ENCODE results near the gene DYNC2I2.

The DYNC2I2 gene

DNA sequence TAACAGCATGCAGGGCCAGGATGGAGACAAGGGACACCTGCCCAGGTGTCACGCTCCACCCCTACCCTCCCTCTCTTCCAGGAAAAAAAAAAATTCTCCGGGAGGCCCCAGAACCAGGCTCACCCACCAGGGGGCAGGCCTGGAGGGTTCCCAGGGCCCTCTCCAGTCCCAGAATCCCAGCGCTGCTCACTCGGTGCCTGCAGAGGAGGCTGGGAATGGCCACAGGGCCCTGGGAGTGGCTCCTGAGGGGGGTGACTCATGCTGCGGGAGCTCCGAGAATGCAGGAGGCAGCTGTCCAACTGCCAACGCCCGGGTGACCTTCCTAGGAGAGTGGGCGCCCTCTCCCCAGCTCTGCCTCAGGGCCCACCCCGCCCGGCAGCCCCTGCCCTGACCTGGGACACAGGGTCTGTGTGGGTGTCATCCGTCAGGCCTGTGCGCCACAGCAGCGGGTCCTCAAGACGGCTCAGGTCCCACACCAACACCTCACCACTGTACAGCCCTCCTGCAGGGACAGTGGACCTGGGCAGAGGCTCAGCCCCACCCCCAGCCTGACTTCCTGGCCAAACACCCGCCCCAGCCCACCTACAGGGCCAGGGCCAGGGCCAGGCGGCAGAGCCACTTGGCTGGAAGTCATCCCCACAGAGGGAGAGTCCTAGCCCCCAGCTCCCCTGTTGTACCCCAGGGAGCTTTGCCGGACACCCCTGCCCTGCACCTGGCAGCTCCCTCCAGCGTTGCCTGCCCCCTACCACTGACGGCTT lies 21.2 kb downstream of the DYNC2I2 start:
- TF ChIP-seq POLR2A (IDR thresholded peaks at IDR 0.05; ENCODE audit: low read depth, low read length), result no peak
- FAIRE-seq, result peak; percentile 23
- peak; percentile 98 for DNase-seq (ENCODE audit: insufficient read length, low spot score)

GRCh38 chr9:128634651-128635262 lies 21.9 kb downstream of the DYNC2I2 start:
- no peak for TF ChIP-seq POLR2A (IDR thresholded peaks at IDR 0.05; ENCODE audit: low read depth, low read length)
- DNase-seq (ENCODE audit: insufficient read length, low spot score) (no peak), FAIRE-seq (no peak)

DNA sequence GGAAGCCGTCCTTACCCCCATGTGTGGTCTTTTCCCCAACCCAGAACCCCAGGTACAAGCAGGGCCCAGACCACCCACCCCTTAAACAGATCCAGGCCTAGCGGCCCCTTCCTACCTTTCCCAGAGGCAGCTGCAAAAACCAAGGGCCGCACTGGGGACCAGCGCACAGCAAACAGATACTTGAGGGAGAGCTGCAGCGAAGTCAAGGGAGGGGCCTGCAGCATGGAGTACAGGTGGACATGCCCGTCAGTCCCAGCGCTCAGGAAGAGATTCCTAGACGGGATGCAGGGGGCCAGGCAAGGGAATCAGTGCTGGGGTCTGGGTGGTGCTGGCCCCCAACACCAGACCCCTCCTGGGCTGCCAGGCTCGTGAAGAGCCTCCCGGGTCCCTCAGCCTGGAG lies 22.5 kb downstream of the DYNC2I2 start:
- no peak for DNase-seq (ENCODE audit: insufficient read length, low spot score)

DNA sequence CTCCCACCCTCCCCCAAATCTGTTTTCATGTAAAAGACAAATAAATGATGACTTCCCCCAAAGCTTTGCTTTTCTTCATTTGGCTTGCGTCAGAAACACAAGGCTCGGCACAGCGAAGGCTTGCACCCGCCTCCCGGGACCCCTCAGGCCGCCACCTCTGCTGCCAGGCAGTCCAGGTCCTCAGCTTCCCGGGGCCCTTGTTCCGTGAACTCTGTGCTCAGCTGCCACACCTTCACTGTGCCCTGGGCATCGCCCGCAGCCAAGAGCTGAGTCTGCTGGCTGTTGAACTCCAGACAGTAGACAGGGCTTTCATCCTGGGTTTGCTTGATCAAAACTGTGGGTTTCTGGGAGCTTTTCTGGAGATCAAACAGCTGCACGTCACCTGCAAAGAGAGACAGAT lies 23.0 kb downstream of the DYNC2I2 start:
- FAIRE-seq, result no peak
- DNase-seq (ENCODE audit: insufficient read length, low spot score), result no peak
- TF ChIP-seq POLR2A (IDR thresholded peaks at IDR 0.05; ENCODE audit: low read depth, low read length), result no peak

More for the DNA sequence above, 22.5 kb downstream of the DYNC2I2 start:
- FAIRE-seq, result no peak
- TF ChIP-seq POLR2A (IDR thresholded peaks at IDR 0.05; ENCODE audit: low read depth, low read length), result no peak

DNA sequence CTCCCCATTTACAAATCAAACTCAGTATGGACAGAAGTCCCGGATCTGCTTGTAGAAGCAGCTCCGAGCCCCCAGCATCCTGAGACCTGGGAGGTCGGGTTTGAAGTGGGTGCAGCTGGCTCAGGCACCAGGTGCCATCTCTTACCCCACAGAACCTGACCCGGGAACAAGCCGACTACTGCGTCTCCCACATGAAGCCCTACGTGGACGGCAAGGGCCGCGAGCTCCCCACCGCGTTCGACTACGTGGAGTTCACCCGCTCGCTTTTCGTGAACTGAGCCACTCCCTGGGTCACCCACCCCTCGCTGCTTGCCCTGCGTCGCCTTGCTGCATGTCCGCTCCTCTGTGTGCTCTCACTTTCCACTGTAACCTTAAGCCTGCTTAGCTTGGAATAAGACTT lies 23.6 kb downstream of the DYNC2I2 start:
- no peak for DNase-seq (ENCODE audit: insufficient read length, low spot score)
- TF ChIP-seq POLR2A (IDR thresholded peaks at IDR 0.05; ENCODE audit: low read depth, low read length), result no peak
- FAIRE-seq, result no peak

GRCh38 chr9:128632486-128632885 lies 24.2 kb downstream of the DYNC2I2 start:
- TF ChIP-seq POLR2A (IDR thresholded peaks at IDR 0.05; ENCODE audit: low read depth, low read length), result no peak
- no peak for DNase-seq (ENCODE audit: insufficient read length, low spot score)
- no peak for FAIRE-seq

DNA sequence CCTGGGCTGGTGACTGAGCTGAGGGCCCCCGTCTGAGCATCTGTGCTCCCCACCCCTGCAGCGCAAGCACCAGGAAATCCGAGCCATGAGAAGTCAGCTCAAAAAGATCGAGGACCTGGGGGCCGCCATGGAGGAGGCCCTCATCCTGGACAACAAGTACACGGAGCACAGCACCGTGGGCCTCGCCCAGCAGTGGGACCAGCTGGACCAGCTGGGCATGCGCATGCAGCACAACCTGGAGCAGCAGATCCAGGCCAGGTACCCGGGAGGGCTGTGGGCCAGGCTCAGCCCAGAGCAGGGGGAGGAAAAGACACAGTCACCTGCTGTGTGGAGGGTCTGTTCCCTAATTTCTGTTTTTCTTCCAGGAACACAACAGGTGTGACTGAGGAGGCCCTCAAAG lies 24.6 kb downstream of the DYNC2I2 start:
- no peak for DNase-seq (ENCODE audit: insufficient read length, low spot score)
- TF ChIP-seq POLR2A (IDR thresholded peaks at IDR 0.05; ENCODE audit: low read depth, low read length), result no peak
- FAIRE-seq, result no peak

- no peak for TF ChIP-seq POLR2A (IDR thresholded peaks at IDR 0.05; ENCODE audit: low read depth, low read length)
- FAIRE-seq, result no peak
Observed at GRCh38 chr9:128631636-128632035, 25.0 kb downstream of the DYNC2I2 start.

GRCh38 chr9:128629852-128630545 lies 26.6 kb downstream of the DYNC2I2 start:
- TF ChIP-seq POLR2A (IDR thresholded peaks at IDR 0.05; ENCODE audit: low read depth, low read length), result no peak
- no peak for DNase-seq (ENCODE audit: insufficient read length, low spot score)
- no peak for FAIRE-seq

More at GRCh38 chr9:128631636-128632035, 25.0 kb downstream of the DYNC2I2 start:
- no peak for DNase-seq (ENCODE audit: insufficient read length, low spot score)

- no peak for TF ChIP-seq POLR2A (IDR thresholded peaks at IDR 0.05; ENCODE audit: low read depth, low read length)
Observed at GRCh38 chr9:128629136-128629535, 27.5 kb downstream of the DYNC2I2 start.

DNA sequence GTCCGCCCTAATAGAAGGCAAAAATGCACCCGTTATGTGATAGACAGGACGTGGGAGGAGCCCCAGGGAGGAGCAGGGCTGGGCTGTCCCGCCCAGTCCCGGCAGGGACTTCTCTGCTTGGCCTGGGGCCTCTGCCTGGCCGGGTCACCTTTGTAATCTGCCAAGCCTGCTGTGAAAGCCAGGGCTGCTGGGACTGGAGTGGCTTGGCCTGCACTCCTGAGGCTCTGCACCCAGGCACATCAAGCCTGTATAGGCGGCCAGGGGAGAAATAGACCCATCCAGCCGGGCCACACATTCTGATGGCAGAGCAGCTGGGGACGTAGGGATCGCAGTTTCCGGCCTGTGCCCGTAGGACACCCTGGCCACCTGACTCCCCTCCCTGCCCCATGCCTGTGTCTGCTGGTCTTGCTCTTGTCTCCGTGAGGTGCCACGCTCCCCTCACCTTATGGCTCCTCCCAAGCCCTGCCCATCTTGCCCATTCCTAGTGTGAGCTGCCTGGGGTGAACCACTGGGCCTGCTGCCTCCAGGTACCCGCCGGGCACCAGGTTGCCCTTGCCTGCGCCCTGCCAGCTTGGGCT lies 28.1 kb downstream of the DYNC2I2 start:
- peak; percentile 61 for DNase-seq (ENCODE audit: insufficient read length, low spot score)
- no peak for TF ChIP-seq POLR2A (IDR thresholded peaks at IDR 0.05; ENCODE audit: low read depth, low read length)
- no peak for FAIRE-seq

More at GRCh38 chr9:128629136-128629535, 27.5 kb downstream of the DYNC2I2 start:
- DNase-seq (ENCODE audit: insufficient read length, low spot score), result no peak
- no peak for FAIRE-seq

GRCh38 chr9:128627906-128628305 lies 28.7 kb downstream of the DYNC2I2 start:
- TF ChIP-seq POLR2A (IDR thresholded peaks at IDR 0.05; ENCODE audit: low read depth, low read length), result no peak
- FAIRE-seq (no peak), DNase-seq (ENCODE audit: insufficient read length, low spot score) (no peak)

- TF ChIP-seq POLR2A (IDR thresholded peaks at IDR 0.05; ENCODE audit: low read depth, low read length), result no peak
- no peak for DNase-seq (ENCODE audit: insufficient read length, low spot score)
- no peak for FAIRE-seq
Observed at GRCh38 chr9:128627127-128627715, 29.4 kb downstream of the DYNC2I2 start.

- no peak for TF ChIP-seq POLR2A (IDR thresholded peaks at IDR 0.05; ENCODE audit: low read depth, low read length)
- DNase-seq (ENCODE audit: insufficient read length, low spot score), result no peak
- FAIRE-seq, result no peak
Observed at GRCh38 chr9:128626181-128626580, 30.5 kb downstream of the DYNC2I2 start.
